Endothelial cell of umbilical vein (primary cell): ENCODE results near the gene GORASP1. TPM values are rescaled to one million over a fixed set of nuclear protein-coding genes. Genes with fewer than 3 reads are reported as not detected.

Experiments used
- BruUV-seq: library from RNA; stranded (reverse); fragments of 400-500 nt; replicated peaks from 2 replicates; lab custom pipeline; 2021; lab: Mats Ljungman, UMichigan
- CTCF ChIA-PET: fragments of 300-600, 350-600 bp; sonication (Branson Sonifier 250); formaldehyde crosslinking; loops from one replicate; lab custom pipeline; 2021; ENCODE audit warnings: antibody characterized with exemption, inconsistent platforms; lab: Charles Lee
- POLR2A ChIA-PET: fragments of 300-600, 350-600 bp; sonication (Branson Sonifier 250); formaldehyde crosslinking; loops from one replicate; lab custom pipeline; 2021; ENCODE audit warnings: antibody characterized with exemption, inconsistent platforms; lab: Charles Lee
- DNase-seq: peaks from one replicate; pipeline ENCODE4 v3.0.0-alpha.2; 2011; ENCODE audit warnings: low read depth, low spot score
- FAIRE-seq: peaks from 2 replicates; lab custom pipeline; 2011; peaks lifted over from hg19 to GRCh38; lab: Jason Lieb, UNC
- H2AFZ ChIP-seq: 2 replicates; pipeline ENCODE4 v1.6.0; 2012; ENCODE audit warnings: low read depth, low read length, control low read depth, inconsistent platforms
- H3K27ac ChIP-seq: 2 replicates; pipeline ENCODE4 v1.5.1; 2011; ENCODE audit warnings: low read depth, mild to moderate bottlenecking, control low read depth, low read length, moderate library complexity; ENCODE audit not compliant: insufficient read depth
- H3K27me3 ChIP-seq, 2 experiments: 2 replicates each; pipeline versions ENCODE4 v1.6.0 to v1.6.1; 2011; ENCODE audit warnings: low read length in 2 of 2, mixed read lengths in 1 of 2; ENCODE audit not compliant: control insufficient read depth in 2 of 2, insufficient read depth in 2 of 2
- H3K36me3 ChIP-seq, 2 experiments: 2 replicates in 1 of 2; 3 replicates in 1 of 2; pipeline ENCODE4 v1.5.1; 2011; ENCODE audit warnings: low read length in 2 of 2, mild to moderate bottlenecking in 1 of 2, moderate library complexity in 1 of 2; ENCODE audit not compliant: control insufficient read depth in 2 of 2, insufficient read depth in 2 of 2; ENCODE audit errors: extremely low read depth in 1 of 2
- H3K4me1 ChIP-seq: 3 replicates; pipeline ENCODE4 v1.5.1; 2011; ENCODE audit warnings: mild to moderate bottlenecking, low read length; ENCODE audit not compliant: control insufficient read depth, insufficient read depth; ENCODE audit errors: extremely low read depth
- H3K4me2 ChIP-seq: 2 replicates; pipeline ENCODE4 v1.6.1; 2011; ENCODE audit warnings: low read length, control low read depth, mixed read lengths; ENCODE audit not compliant: insufficient read depth
- H3K4me3 ChIP-seq, 3 experiments: fragments of 200-600 bp in 1 of 3; sonication (generic), shearing (Covaris generic) in 1 of 3; replicated peaks in 1 of 3; 2 replicates each; pipeline ENCODE4 v1.5.1; 2011 to 2016; ENCODE audit warnings: control low read depth in 3 of 3, low read length in 3 of 3, mild to moderate bottlenecking in 2 of 3, inconsistent platforms in 1 of 3, low read depth in 1 of 3, moderate library complexity in 1 of 3; ENCODE audit not compliant: insufficient read depth in 1 of 3
- H3K79me2 ChIP-seq: 2 replicates; pipeline ENCODE4 v1.6.0; 2012; ENCODE audit warnings: low read length, inconsistent platforms; ENCODE audit not compliant: control insufficient read depth, insufficient read depth
- H3K9ac ChIP-seq: replicated peaks from 2 replicates; pipeline ENCODE3; 2011; ENCODE audit warnings: low read length, control low read depth; ENCODE audit not compliant: insufficient read depth; ENCODE audit errors: extremely low read depth
- H3K9me1 ChIP-seq: replicated peaks from 3 replicates; pipeline ENCODE4 v1.6.0; 2011; ENCODE audit warnings: mild to moderate bottlenecking, low read length; ENCODE audit not compliant: control insufficient read depth, insufficient read depth; ENCODE audit errors: extremely low read depth
- H3K9me3 ChIP-seq: replicated peaks from 2 replicates; pipeline ENCODE4 v1.5.1; 2012; ENCODE audit warnings: low read length, inconsistent platforms; ENCODE audit not compliant: control insufficient read depth, insufficient read depth
- H4K20me1 ChIP-seq: replicated peaks from 2 replicates; pipeline ENCODE3; 2011; ENCODE audit warnings: mild to moderate bottlenecking, low read length; ENCODE audit not compliant: control insufficient read depth, insufficient read depth; ENCODE audit errors: extremely low read depth
- CTCF ChIP-seq, 2 donors: IDR thresholded peaks; 1 replicate in 1 of 2; 2 replicates in 1 of 2; pipeline ENCODE4 v1.5.1; 2011; ENCODE audit warnings: low read length in 2 of 2, mild to moderate bottlenecking in 2 of 2, moderate library complexity in 2 of 2, control low read depth in 1 of 2, inconsistent platforms in 1 of 2, low read depth in 1 of 2; ENCODE audit not compliant: insufficient read depth in 1 of 2; ENCODE audit errors: extremely low read depth in 1 of 2
- EZH2 ChIP-seq: IDR thresholded peaks from 2 replicates; pipeline ENCODE4 v1.6.1; 2012; ENCODE audit warnings: borderline replicate concordance, low read depth, mild to moderate bottlenecking, moderate library complexity, low read length, inconsistent platforms; ENCODE audit not compliant: severe bottlenecking
- FOS ChIP-seq: IDR thresholded peaks from 2 replicates; pipeline ENCODE4 v1.6.1; 2011; ENCODE audit warnings: mild to moderate bottlenecking, low read length, moderate library complexity, borderline replicate concordance; ENCODE audit not compliant: insufficient read depth
- GATA2 ChIP-seq: IDR thresholded peaks from 2 replicates; pipeline ENCODE4 v1.7.0; 2011; ENCODE audit warnings: low read depth, mild to moderate bottlenecking, moderate library complexity, mixed read lengths, low read length; ENCODE audit not compliant: insufficient read length, insufficient read depth
- MAX ChIP-seq: IDR thresholded peaks from 2 replicates; pipeline ENCODE4 v1.6.1; 2011; ENCODE audit not compliant: insufficient read depth, insufficient read length
- MYC ChIP-seq: IDR thresholded peaks from one replicate; pipeline ENCODE4 v1.6.1; 2011; ENCODE audit warnings: mild to moderate bottlenecking, low read depth, low read length
- POLR2A ChIP-seq: IDR thresholded peaks from 2 replicates; pipeline ENCODE4 v1.6.1; 2012; ENCODE audit warnings: low read depth, mild to moderate bottlenecking, control low read depth, low read length
- POLR2AphosphoS5 ChIP-seq: IDR thresholded peaks from 2 replicates; pipeline ENCODE4 v1.6.1; 2012; ENCODE audit warnings: low read depth, mild to moderate bottlenecking, control low read depth, low read length, moderate library complexity; ENCODE audit not compliant: insufficient read depth
- dilution Hi-C: fragments of 300-500 bp; cut with MboI; formaldehyde crosslinking; loops from one replicate; pipeline ENCODE4 v1.15.0; 2019; ENCODE audit warnings: low sequenced_read_pairs; ENCODE audit not compliant: extremely low pct_ligation_motif_present
- intact Hi-C: fragments of 100-400 bp; cut with micrococcal nuclease; formaldehyde crosslinking; loops from one replicate; pipeline ENCODE4 v1.10.0; 2022
- polyA plus RNA-seq, 4 experiments: library from polyadenylated mRNA; depleted of rRNA in 3 of 4; stranded (reverse) in 3 of 4; unstranded in 1 of 4; fragments of >200 nt; gene quantifications; 2 replicates each; pipeline versions ENCODE4 v1.2.1 to v1.2.3, GENCODE V29; 2011 to 2012; ENCODE audit warnings: missing spikeins in 1 of 4
- total RNA-seq: library from RNA; stranded (reverse); gene quantifications from 2 replicates; pipeline ENCODE4 v1.2.3, GENCODE V29; 2021

Gene GORASP1
- total and polyA plus RNA-seq, 2 donors (not counting 3 experiments of a cell fraction or from before 2014, with no cell fraction given), result 62.5 to 68.0 TPM

- no TSS peak for BruUV-seq
- Histone ChIP-seq H3K4me1 (peaks cover 19% of the 10 kb centered on the region), H3K4me3 (no peak overlapping the region), H3K9me3 (no peaks in the 10 kb centered on the region), H3K9ac (no peak overlapping the region), H3K4me2 (no peak overlapping the region), H3K27me3 (no peaks in the 10 kb centered on the region), H3K9me1 (no peaks in the 10 kb centered on the region), H3K36me3 (peaks cover 0 to 10% of the 10 kb centered on the region in 2 experiments), H3K79me2 (peaks cover 18% of the 10 kb centered on the region), H4K20me1 (no peaks in the 10 kb centered on the region), H2AFZ (no peak overlapping the region), H3K27ac (no peak overlapping the region)
- dilution Hi-C loops, result no loop called here
- ChIA-PET POLR2A (interaction anchor here (1.3 kb wide), 1 partner anchor 39 kb away, joined by 3 read pairs; no protein-coding TSS in a partner anchor), CTCF (interaction anchor here (1.0 to 2.2 kb wide), 2 partner anchors 11 to 13 kb away, joined by 4 to 7 read pairs; no protein-coding TSS in a partner anchor)
- intact Hi-C loops, result no loop called here
- FAIRE-seq, result no peak
- no peak for TF ChIP-seq FOS
- TF ChIP-seq POLR2A, result peak; percentile 19
- TF ChIP-seq EZH2, result no peak
- no peak for DNase-seq
These were observed 30.8 kb upstream of the GORASP1 start for GRCh38 chr3:39137991-39138803.

- Histone ChIP-seq H3K79me2 (peaks cover 11% of the 10 kb centered on the region), H3K4me2 (no peak overlapping the region), H3K4me1 (peaks cover 18% of the 10 kb centered on the region), H3K9ac (no peak overlapping the region), H2AFZ (no peak overlapping the region), H3K9me3 (no peaks in the 10 kb centered on the region), H4K20me1 (no peaks in the 10 kb centered on the region), H3K27ac (no peak overlapping the region), H3K36me3 (peaks cover 0 to 6% of the 10 kb centered on the region in 2 experiments), H3K9me1 (no peaks in the 10 kb centered on the region), H3K27me3 (no peaks in the 10 kb centered on the region), H3K4me3 (no peak overlapping the region)
- ChIA-PET POLR2A (no interaction called here), CTCF (interaction anchor here (2.2 kb wide), 1 partner anchor 11 kb away, joined by 7 read pairs; no protein-coding TSS in a partner anchor)
- dilution Hi-C loops, result no loop called here
- no TSS peak for BruUV-seq
- no peak for FAIRE-seq
- intact Hi-C loops, result no loop called here
- DNase-seq, result no peak
- TF ChIP-seq POLR2AphosphoS5, result no peak
- TF ChIP-seq CTCF (IDR thresholded peaks at IDR 0.05; ENCODE audit: extremely low read depth in 1 of 2, insufficient read depth in 1 of 2, low read depth in 1 of 2, low read length in 2 of 2), result no peak
- TF ChIP-seq FOS, result no peak
- TF ChIP-seq MAX, result no peak
- TF ChIP-seq MYC, result no peak
- TF ChIP-seq GATA2, result no peak
- no peak for TF ChIP-seq EZH2
These were observed 30.1 kb upstream of the GORASP1 start for GRCh38 chr3:39137435-39137936.
